Measurements from ENCODE around the gene DEGS1.

DEGS1 gene

GRCh38 chr1:224217655-224218623, 34.9 kb downstream of the DEGS1 start:
- Mint-ChIP-seq H3K4me3 (no peak overlapping the region), H3K27ac (no peak overlapping the region), H3K36me3 (no peaks in the 10 kb centered on the region), H3K27me3 (no peaks in the 10 kb centered on the region), H3K9me3 (no peaks in the 10 kb centered on the region), H3K4me1 (no peaks in the 10 kb centered on the region)

GRCh38 chr1:224219011-224219611, 36.1 kb downstream of the DEGS1 start:
- Mint-ChIP-seq H3K9me3 (no peaks in the 10 kb centered on the region), H3K27me3 (no peaks in the 10 kb centered on the region), H3K27ac (no peak overlapping the region), H3K36me3 (no peaks in the 10 kb centered on the region), H3K4me3 (no peak overlapping the region), H3K4me1 (no peaks in the 10 kb centered on the region)

GRCh38 chr1:224219612-224220059, 36.6 kb downstream of the DEGS1 start:
- H3K36me3 Mint-ChIP-seq, result no peaks in the 10 kb centered on the region
- no peaks in the 10 kb centered on the region for H3K4me1 Mint-ChIP-seq
- H3K27ac Mint-ChIP-seq, result no peak overlapping the region
- no peaks in the 10 kb centered on the region for H3K27me3 Mint-ChIP-seq
- H3K9me3 Mint-ChIP-seq, result no peaks in the 10 kb centered on the region
- no peak overlapping the region for H3K4me3 Mint-ChIP-seq

- Mint-ChIP-seq H3K4me3 (no peak overlapping the region), H3K4me1 (no peaks in the 10 kb centered on the region), H3K36me3 (peaks cover 5% of the 10 kb centered on the region), H3K27me3 (no peaks in the 10 kb centered on the region), H3K27ac (no peak overlapping the region), H3K9me3 (no peaks in the 10 kb centered on the region)
Measured at GRCh38 chr1:224223819-224224714, 41.0 kb downstream of the DEGS1 start.

GRCh38 chr1:224226849-224227502, 43.9 kb downstream of the DEGS1 start:
- Mint-ChIP-seq H3K36me3 (peaks cover 11% of the 10 kb centered on the region), H3K4me1 (no peaks in the 10 kb centered on the region), H3K27me3 (no peaks in the 10 kb centered on the region), H3K4me3 (no peak overlapping the region), H3K27ac (peak overlapping the region; percentile 71), H3K9me3 (no peaks in the 10 kb centered on the region)

GRCh38 chr1:224234017-224234416, 51.0 kb downstream of the DEGS1 start:
- Mint-ChIP-seq H3K36me3 (peaks cover 9% of the 10 kb centered on the region), H3K27ac (no peak overlapping the region), H3K9me3 (no peaks in the 10 kb centered on the region), H3K4me3 (no peak overlapping the region), H3K27me3 (no peaks in the 10 kb centered on the region), H3K4me1 (no peaks in the 10 kb centered on the region)

GRCh38 chr1:224235813-224236493, 52.9 kb downstream of the DEGS1 start:
- Mint-ChIP-seq H3K4me1 (no peaks in the 10 kb centered on the region), H3K27me3 (no peaks in the 10 kb centered on the region), H3K27ac (no peak overlapping the region), H3K36me3 (peaks cover 7% of the 10 kb centered on the region), H3K9me3 (no peaks in the 10 kb centered on the region), H3K4me3 (no peak overlapping the region)

GRCh38 chr1:224237119-224237881, 54.3 kb downstream of the DEGS1 start:
- Mint-ChIP-seq H3K9me3 (no peaks in the 10 kb centered on the region), H3K27ac (no peak overlapping the region), H3K4me1 (no peaks in the 10 kb centered on the region), H3K36me3 (peaks cover 3% of the 10 kb centered on the region), H3K27me3 (no peaks in the 10 kb centered on the region), H3K4me3 (no peak overlapping the region)

- no peak overlapping the region for H3K27ac Mint-ChIP-seq
Measured at GRCh38 chr1:224238212-224238611, 55.2 kb downstream of the DEGS1 start.

GRCh38 chr1:224238756-224239155, 55.7 kb downstream of the DEGS1 start:
- Mint-ChIP-seq H3K9me3 (no peaks in the 10 kb centered on the region), H3K27me3 (no peaks in the 10 kb centered on the region), H3K4me1 (no peaks in the 10 kb centered on the region), H3K27ac (no peak overlapping the region), H3K36me3 (no peaks in the 10 kb centered on the region), H3K4me3 (no peak overlapping the region)

More at GRCh38 chr1:224238212-224238611, 55.2 kb downstream of the DEGS1 start:
- Mint-ChIP-seq H3K4me3 (no peak overlapping the region), H3K9me3 (no peaks in the 10 kb centered on the region), H3K4me1 (no peaks in the 10 kb centered on the region), H3K36me3 (no peaks in the 10 kb centered on the region), H3K27me3 (no peaks in the 10 kb centered on the region)
